Hepatic stellate cell (primary cell): Measurements from ENCODE around the gene MID1IP1.

Experiments
- DNase-seq: peaks from one replicate; pipeline ENCODE4 v3.0.0; 2011; ENCODE audit warnings: low spot score

The MID1IP1 gene, protein sequence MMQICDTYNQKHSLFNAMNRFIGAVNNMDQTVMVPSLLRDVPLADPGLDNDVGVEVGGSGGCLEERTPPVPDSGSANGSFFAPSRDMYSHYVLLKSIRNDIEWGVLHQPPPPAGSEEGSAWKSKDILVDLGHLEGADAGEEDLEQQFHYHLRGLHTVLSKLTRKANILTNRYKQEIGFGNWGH

DNA sequence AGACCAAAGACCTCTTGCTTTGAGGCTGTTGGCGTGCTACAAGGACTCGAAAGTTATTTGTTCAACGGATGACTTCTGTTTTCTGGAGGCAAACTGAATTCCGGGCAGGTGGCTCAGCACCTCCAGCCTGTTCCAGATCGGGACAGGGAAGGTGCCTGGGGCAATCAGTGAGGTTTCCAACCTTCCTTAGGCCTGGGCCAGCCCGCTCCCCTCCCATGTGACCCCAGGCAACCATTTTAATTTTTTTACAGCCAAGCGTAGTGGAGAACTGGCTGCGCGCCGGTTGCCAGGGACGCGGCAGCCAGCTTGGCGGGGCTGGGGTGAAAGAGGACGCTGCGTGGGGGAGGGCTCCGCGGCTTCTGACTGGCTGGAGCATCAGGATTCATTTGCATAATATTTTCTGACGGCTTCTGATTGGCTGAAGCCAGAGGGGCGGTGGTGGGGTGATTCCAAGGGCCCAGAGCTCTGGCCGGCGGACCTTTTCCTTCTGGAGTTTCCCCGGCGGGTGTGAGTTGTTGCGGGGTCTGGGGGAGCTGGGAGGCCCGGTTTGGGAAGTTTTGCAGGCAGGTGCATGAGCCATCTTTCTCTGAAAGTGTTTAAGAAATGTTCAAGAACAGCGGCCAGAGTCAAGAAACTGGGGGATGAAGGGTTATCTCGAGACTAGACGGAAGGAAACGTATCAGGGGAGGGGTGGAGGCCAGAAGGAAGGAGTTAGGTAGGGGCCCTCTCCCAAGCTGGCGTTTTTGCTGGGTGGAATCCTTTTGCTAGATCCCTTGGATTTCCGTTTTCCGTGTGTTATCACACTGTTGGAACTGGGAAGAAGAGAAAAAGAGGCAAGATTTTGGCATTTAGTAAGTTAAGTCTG, at the start of gene MID1IP1:
Gene MID1IP1, plus strand, starts transcription at position 479 of the 865 bp plus-strand sequence. CDS start 3,488 bp downstream, outside the sequence.
- DNase-seq = peak; percentile 90

DNA sequence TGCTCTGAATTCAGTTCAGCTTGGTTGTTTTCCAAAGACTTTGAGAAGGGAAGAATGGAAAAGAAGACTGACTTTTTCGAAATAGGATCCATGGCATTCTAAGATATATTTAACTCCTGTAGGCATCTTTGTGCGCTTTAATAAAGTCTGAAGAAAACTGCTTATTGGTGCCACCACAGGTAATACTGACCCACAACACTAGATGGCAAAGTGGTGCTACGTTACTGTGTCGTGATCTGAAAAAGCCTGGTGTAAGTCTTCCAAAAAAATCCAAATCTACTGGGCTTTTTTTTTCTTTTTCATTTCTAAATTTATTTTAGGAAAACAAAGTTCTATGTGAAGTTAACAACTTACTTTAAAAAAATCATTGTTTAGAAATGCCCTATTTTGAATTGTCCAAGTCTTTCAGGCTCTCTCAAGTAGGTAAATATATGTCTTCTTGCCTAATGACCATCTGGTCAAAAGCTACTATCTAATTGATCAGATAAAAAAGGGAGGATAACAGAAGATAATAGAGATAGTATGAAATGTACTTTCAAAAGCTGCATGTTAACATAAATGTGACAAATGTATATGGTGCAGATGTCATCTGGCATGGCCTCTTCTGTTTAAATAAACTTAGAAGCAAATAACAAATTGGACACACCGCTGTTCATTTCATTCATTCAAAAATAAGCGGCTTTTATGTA, 47.0 kb upstream of the MID1IP1 start:
- peak; percentile 14 for DNase-seq

DNA sequence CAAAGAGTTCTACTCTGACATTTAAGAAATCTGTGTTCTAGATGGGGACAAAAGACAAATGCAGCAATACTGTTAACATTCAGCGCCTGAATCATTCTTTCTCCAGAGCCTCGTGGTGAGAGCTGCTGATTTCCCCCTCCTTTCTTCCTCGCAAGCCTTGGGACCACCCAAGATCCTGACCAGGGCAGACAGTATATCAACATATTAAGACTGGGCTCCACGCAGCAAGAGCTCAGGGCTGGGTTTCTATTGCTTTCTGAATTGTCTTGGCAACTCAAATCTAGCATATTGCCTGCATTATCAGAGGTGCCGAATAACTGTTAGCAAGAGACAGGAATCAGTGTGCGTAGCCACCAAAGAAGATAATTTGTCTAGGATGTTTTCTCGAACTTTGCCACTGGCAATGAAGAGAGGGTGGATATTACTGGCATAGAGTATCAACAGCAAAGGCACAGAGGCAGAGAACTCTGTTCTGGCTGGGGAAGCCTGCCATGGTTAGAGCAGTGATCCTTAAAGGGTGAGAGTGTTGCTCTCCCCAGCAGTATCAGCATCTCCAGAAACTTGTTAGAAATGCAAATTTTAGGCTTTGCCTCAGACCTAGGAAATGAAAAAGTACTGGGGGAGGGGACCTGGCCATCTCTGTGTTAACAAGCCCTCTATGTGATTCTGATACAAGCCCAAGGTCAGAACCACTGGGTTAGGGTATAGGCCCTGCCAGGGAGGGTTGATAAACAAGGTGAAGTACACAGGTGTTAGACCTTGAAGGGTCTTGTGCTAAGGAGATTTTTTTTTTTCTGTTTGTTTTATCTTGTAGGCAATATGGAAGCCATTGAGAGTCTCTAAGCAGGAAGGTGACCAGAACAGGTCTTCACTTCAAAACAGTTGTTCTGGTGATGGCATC, 46.2 kb upstream of the MID1IP1 start:
- no peak for DNase-seq

DNA sequence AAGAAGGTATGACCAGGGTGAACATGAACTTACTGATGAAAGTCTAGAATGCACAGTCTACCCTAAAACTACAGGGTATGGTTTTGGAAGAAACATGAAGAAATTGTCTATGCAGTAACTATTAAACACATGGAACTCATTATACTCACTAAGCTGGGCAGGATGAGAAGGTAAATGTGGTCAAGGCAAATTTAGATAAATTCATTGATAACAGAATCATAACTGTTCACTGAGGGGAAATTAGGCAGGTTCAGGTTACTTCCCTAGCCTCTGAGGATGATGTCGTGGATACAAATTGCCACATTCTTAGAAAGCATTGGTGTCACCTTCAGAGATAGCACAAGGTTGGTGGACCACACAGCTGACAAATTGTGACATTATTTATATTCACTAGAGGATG, 40.4 kb upstream of the MID1IP1 start:
- no peak for DNase-seq

DNA sequence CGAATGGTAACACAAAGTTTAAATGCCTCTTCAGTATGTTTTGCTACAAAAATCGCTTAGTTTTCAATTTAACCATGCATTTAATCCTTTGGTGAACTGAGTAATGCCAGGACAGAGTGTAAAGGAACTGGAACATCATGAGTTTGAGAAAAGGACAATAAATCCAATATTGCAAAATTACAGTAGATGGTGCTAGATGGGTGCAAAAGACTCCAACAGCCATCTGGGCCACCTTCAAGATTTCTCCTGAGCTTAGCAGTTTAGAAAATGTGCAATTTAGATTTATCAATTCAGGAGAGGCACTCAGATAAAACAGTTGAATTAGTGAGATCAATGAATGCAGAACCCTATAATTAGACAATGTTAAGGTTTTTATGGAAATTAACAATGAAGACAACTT, 33.2 kb upstream of the MID1IP1 start:
- peak; percentile 6 for DNase-seq

DNA sequence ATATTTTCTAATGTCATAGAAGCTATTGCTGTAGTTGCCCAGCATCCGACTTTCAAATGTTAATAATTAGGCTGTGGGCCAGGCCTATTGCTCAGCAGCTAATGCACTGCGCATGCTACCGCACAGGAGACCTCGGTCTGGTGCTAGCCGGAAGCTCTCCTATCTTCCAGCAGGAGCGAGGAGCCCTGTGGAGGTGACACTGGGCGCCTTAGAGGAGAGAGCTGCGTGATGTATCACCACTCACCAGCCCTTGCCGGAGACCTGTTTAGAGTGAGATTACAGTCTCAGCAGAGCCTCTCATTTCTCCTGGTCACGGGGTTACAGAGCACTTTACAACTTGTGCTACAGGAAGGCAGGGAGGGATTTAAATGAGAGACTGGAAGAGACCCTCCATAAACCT, 31.1 kb upstream of the MID1IP1 start:
- DNase-seq = no peak

DNA sequence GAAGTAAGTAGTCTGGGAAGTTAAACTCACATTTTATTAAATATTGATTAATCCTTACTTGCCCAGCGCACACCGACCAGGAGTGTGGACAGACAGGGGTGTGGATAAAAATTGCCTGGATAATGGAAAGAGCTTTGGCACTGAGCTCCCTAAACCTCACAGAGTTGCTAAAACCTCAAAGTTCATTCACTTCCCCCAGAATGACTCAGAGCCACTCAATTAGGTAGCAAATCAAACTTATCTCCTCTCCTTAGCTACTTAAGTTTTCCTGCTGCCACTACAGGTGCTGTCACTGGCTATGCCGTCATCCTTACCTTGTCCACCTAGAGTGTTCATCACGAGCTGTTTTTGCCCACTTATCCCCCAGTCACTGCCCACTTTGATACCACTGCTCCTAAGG, 27.0 kb upstream of the MID1IP1 start:
- DNase-seq = no peak

DNA sequence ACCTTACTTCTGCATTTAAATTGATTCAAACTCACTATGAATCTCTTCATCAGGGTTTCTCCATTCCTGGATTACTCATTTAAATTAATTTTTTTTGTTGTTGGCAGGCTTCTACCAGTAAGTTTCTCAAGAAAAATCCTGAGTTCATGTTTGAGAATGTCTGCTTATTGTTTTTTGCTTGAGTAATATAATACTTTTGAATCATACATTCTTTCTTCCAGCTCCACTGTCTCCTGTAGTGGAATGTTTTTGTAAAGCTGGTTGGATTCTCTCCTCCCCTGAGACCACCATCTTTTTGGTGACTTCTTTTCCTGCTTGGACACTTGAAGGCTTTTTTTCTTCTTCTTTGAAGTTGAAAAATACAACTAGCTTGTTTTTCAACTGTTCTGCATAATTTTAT, 4.3 kb upstream of the MID1IP1 start:
- no peak for DNase-seq

DNA sequence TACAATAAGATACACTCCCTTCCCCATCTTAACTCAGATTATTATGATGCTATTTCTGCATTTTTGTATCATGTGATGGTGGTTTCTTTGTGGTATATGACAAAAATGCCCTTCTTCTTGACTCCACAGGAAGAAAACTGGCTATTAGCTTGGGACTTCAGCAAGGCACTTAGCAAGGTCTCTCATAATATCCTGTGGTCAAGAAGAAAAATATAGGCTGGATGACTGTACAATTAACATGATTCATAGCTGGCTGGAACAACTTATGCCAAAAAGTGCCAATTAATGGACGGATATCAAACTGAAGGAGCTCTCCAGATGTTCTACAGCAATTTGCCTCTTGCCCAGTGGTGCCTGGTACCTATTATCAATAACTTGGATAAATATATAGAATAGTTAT, 2.3 kb upstream of the MID1IP1 start:
- no peak for DNase-seq

DNA sequence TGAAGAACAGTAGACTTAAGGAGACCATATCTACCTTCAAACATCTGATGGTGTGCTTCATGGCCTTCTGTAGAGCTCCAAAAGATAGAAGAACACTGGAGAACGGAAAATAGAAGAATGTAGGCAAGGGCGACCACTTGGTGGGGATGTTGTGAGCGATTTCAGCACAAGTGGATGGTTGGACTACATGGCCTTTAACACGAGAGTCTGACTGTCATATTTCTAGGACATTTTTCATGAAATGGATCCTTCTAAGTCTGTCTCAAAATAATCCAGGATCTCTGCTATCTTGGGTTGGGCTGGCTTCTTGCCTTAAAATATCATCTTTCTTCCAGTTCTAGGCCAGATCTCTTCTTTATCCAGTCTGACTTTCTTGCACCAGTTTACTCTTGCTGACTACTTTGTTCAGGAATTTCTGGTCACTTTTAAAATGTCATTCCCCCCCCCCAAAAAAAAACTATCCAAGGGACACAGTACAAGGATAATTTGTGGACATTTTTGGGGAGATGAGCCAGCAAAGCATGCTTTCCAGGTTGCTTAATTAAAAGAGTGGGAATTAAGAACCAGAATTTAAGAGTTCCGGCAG, 1.2 kb upstream of the MID1IP1 start:
- DNase-seq = no peak

DNA sequence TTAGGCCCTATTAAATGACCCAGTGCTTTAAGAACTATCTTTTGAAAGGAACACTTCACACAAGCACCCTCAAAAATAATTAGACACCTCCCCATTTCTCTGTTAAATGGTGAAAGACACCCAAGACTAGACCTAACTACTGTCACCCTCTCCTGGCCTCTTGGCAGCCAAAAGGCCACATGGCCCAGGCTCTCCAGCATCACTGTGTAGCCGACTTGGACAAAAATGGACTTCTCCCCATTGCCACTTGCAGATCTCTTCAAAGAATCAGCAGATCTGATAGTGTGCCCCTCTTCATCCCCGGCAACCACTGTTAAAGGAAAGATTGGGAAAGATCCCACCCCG, 2.0 kb downstream of the MID1IP1 start:
- no peak for DNase-seq

DNA sequence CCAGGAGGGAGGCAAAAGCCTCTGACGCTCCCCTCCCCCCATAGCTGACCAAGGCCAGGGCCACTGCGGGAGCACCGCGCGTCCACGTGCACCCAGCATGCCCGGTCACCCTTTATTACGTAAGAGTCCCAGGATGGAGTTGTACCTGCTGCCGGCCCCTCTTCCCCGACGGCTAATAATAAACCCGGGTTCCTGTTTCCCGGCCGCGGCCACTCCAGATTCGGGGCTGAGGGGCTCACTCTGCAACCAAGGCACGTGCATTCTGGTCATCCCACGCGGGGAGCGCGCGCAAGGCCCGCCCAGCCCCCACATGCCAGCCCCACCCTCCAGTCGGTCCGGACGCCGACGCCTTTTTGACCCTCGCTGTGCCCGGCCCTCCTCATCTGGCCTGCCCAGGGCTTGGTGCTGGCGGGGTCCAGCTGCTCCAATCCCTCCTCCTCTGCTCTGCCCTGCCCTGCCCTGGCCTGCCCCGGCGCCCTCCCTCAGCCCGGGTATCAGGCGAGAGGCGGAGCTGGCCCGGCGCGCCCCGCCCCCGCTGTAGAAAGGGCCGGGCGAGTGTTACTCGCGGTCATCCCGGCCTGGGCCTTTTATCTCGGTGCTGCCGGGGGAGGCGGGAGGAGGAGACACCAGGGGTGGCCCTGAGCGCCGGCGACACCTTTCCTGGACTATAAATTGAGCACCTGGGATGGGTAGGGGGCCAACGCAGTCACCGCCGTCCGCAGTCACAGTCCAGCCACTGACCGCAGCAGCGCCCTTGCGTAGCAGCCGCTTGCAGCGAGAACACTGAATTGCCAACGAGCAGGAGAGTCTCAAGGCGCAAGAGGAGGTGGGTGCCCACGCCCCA, 2.6 kb downstream of the MID1IP1 start:
- DNase-seq = peak; percentile 63

DNA sequence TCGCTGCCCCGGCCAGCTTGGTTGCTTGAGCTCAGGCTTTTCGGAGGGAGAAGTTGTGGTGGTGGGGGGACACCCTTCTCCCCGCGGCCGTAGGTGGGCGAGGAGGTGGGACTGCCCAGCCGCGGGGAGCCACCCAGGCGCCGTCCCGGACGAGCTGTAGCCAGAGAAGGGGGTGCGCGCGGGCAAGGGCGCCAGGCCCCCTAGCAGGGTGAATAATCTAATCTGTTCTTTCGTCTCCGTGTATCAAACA, 3.1 kb downstream of the MID1IP1 start:
- DNase-seq = no peak

DNA sequence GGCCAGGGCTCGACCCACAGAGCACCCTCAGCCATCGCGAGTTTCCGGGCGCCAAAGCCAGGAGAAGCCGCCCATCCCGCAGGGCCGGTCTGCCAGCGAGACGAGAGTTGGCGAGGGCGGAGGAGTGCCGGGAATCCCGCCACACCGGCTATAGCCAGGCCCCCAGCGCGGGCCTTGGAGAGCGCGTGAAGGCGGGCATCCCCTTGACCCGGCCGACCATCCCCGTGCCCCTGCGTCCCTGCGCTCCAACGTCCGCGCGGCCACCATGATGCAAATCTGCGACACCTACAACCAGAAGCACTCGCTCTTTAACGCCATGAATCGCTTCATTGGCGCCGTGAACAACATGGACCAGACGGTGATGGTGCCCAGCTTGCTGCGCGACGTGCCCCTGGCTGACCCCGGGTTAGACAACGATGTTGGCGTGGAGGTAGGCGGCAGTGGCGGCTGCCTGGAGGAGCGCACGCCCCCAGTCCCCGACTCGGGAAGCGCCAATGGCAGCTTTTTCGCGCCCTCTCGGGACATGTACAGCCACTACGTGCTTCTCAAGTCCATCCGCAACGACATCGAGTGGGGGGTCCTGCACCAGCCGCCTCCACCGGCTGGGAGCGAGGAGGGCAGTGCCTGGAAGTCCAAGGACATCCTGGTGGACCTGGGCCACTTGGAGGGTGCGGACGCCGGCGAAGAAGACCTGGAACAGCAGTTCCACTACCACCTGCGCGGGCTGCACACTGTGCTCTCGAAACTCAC, 3.6 kb downstream of the MID1IP1 start:
- DNase-seq = no peak

DNA sequence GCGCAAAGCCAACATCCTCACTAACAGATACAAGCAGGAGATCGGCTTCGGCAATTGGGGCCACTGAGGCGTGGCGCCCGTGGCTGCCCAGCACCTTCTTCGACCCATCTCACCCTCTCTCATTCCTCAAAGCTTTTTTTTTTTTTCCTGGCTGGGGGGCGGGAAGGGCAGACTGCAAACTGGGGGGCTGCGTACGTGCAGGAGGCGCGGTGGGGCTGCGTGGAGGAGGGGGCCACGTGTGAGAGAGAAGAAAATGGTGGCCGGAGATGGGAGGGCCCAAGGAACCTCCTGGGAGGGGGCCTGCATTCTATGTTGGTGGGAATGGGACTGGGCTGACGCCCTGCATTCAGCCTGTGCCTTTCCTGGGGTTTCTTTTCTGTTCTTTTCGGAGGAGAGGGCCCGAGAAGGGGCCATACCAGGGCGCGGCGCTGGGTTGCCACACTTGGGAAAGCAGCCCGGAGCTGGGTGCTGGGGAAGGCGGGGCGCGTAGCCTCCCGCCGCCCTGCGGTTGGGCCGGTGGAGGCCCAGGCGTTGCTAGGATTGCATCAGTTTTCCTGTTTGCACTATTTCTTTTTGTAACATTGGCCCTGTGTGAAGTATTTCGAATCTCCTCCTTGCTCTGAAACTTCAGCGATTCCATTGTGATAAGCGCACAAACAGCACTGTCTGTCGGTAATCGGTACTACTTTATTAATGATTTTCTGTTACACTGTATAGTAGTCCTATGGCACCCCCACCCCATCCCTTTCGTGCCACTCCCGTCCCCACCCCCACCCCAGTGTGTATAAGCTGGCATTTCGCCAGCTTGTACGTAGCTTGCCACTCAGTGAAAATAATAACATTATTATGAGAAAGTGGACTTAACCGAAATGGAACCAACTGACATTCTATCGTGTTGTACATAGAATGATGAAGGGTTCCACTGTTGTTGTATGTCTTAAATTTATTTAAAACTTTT, 4.5 kb downstream of the MID1IP1 start:
- peak; percentile 53 for DNase-seq

DNA sequence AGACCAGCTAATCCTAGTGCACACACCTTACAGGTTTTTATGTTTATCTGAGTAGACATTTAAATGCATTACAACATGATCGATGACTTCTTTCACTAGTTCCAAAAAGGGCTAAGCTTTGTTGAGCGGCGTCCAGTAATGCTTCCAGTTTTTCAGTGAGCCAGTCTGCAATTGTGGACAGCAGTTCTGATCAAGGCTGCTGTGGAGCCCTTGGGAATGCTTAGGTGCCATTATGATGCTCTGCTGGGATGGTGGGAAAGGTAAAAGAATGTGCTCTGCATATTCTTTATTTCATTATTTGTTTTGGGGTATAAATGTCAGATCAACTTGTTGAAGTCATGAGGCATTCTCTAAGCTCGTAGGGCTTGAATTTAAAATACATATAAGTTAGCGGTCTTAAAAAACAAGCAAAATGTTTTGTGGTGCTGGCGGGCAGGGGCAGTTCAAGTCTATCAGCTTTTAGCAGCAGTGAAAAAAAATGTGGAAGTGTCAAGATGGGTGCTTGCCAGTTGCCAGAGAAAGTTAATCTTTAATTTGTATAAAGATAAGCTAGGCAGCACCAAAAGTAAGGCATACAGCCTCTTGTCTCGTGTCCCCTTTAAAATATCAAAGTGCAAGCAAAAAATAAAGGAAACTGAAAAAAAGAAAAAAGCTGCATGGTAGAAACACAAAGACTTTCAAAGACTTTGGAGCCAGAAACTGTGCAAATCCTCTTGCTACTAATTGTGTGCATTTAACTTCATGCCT, 5.8 kb downstream of the MID1IP1 start:
- DNase-seq = no peak

DNA sequence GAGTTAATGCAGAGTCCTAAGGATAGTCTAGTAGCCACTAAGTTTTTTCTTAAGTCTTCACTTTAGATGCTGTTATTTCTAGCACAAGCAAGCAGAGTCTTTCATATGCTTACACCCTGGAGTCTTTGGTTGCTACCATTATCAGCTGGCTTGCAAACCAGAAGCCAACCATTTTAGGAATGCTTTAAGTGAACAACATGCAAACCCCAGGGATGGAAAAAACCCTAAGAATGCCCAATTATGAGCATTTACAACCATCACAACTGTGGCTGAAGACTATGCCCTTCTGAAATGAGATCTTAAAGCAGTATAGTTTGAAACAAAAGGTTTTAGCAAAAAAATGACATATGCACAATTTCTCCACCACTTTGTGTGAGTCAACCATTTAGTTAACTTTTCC, 6.6 kb downstream of the MID1IP1 start:
- no peak for DNase-seq

DNA sequence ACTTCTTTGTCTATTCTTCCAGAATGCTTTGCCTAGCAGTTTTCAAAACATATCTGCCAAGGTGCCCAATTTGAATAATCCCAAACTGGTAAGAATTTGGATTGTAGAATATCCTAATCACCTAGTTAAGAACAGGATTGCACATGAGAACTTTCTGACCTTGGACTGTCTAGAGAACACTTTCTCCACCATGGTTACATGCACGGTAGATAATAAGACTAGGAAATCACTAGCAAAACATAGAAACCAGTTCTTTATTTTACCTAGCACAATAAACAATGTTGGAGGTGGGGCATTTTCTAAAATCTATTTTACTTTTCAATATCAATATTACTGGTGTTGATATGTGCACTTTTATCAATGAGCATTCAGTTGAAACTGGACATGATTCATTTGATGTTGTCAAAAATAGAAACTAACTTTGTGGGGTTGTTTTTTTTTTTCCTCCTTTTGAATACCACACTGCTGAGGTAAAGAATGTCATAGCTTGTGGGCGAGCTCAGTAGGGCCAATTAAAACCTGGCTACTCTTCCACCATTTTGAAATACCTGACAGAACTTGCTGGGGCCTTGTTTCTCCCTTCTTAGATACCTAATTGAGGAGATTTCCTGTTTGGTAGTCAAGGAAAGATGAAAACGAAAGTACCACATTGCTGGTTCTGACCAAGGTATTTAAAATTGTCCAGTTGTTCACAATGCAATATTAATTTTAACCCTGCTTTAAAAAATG, 10.4 kb downstream of the MID1IP1 start:
- DNase-seq = no peak
